ENCODE data around the gene NEUROG2.

NEUROG2 gene

GRCh38 chr4:112515198-112516065 lies 548 bp downstream of the NEUROG2 start:
- no peak overlapping the region for H3K27ac Mint-ChIP-seq
- peaks cover 100% of the 10 kb centered on the region for H3K27me3 Mint-ChIP-seq (ENCODE audit: low read depth)
- H3K4me1 Mint-ChIP-seq, result peaks cover 50% of the 10 kb centered on the region
- H3K9me3 Mint-ChIP-seq, result peaks cover 10% of the 10 kb centered on the region
- no peak for TF ChIP-seq CTCF (IDR thresholded peaks at IDR 0.05; ENCODE audit: unreplicated experiment in 3 of 3)
- no peaks in the 10 kb centered on the region for H3K36me3 Mint-ChIP-seq (ENCODE audit: low read depth)
- H3K4me3 Mint-ChIP-seq, result peak overlapping the region; percentile 80 to 90 (median 89)

GRCh38 chr4:112514647-112515197 lies 1.3 kb downstream of the NEUROG2 start:
- H3K27ac Mint-ChIP-seq, result no peak overlapping the region
- peaks cover 55% of the 10 kb centered on the region for H3K4me1 Mint-ChIP-seq
- peaks cover 100% of the 10 kb centered on the region for H3K27me3 Mint-ChIP-seq (ENCODE audit: low read depth)
- no peaks in the 10 kb centered on the region for H3K36me3 Mint-ChIP-seq (ENCODE audit: low read depth)
- no peak for TF ChIP-seq CTCF (IDR thresholded peaks at IDR 0.05; ENCODE audit: unreplicated experiment in 3 of 3)
- peaks cover 5% of the 10 kb centered on the region for H3K9me3 Mint-ChIP-seq
- peak overlapping the region; percentile 69 to 80 (median 79) for H3K4me3 Mint-ChIP-seq

GRCh38 chr4:112513971-112514646 lies 1.9 kb downstream of the NEUROG2 start:
- peaks cover 100% of the 10 kb centered on the region for H3K27me3 Mint-ChIP-seq (ENCODE audit: low read depth)
- peaks cover 61% of the 10 kb centered on the region for H3K4me1 Mint-ChIP-seq
- H3K9me3 Mint-ChIP-seq, result peaks cover 2% of the 10 kb centered on the region
- H3K4me3 Mint-ChIP-seq, result peak overlapping the region; percentile 69 to 79 (median 71)
- H3K27ac Mint-ChIP-seq, result no peak overlapping the region
- no peaks in the 10 kb centered on the region for H3K36me3 Mint-ChIP-seq (ENCODE audit: low read depth)
- no peak for TF ChIP-seq CTCF (IDR thresholded peaks at IDR 0.05; ENCODE audit: unreplicated experiment in 3 of 3)

GRCh38 chr4:112511803-112512118 lies 4.2 kb downstream of the NEUROG2 start:
- H3K4me1 Mint-ChIP-seq, result peaks cover 53% of the 10 kb centered on the region
- no peak for TF ChIP-seq CTCF (IDR thresholded peaks at IDR 0.05; ENCODE audit: unreplicated experiment in 3 of 3)
- peak overlapping the region in 2 of 3 experiments; percentile 69 to 77 for H3K4me3 Mint-ChIP-seq
- H3K9me3 Mint-ChIP-seq, result no peaks in the 10 kb centered on the region
- H3K27ac Mint-ChIP-seq, result no peak overlapping the region
- peaks cover 100% of the 10 kb centered on the region for H3K27me3 Mint-ChIP-seq (ENCODE audit: low read depth)
- no peaks in the 10 kb centered on the region for H3K36me3 Mint-ChIP-seq (ENCODE audit: low read depth)

- H3K9me3 Mint-ChIP-seq, result no peaks in the 10 kb centered on the region
- no peaks in the 10 kb centered on the region for H3K36me3 Mint-ChIP-seq (ENCODE audit: low read depth)
- peak overlapping the region; percentile 67 to 77 (median 69) for H3K4me3 Mint-ChIP-seq
- no peak overlapping the region for H3K27ac Mint-ChIP-seq
- peaks cover 100% of the 10 kb centered on the region for H3K27me3 Mint-ChIP-seq (ENCODE audit: low read depth)
- peaks cover 50% of the 10 kb centered on the region for H3K4me1 Mint-ChIP-seq
- no peak for TF ChIP-seq CTCF (IDR thresholded peaks at IDR 0.05; ENCODE audit: unreplicated experiment in 3 of 3)
Measured at GRCh38 chr4:112511093-112511802, 4.7 kb downstream of the NEUROG2 start.

Data from nephron (organoid).